Activated CD8-positive, alpha-beta T cell treated with anti-CD3 and anti-CD28 coated beads for 36 hours (primary cell): ENCODE data around the gene HOXA5. TPM values are rescaled to one million over a fixed set of nuclear protein-coding genes. Genes with fewer than 3 reads are reported as not detected.

ENCODE experiments used
- ATAC-seq: fragments of 200-7000 bp; cut with Tn5 transposase; one replicate; pipeline ENCODE4 v1.10.0; 2021; ENCODE audit warnings: mild to moderate bottlenecking, moderate library complexity
- CTCF ChIA-PET: fragments of 350-600 bp; sonication (Branson Sonifier 250); formaldehyde crosslinking; loops from one replicate; lab custom pipeline; 2021; ENCODE audit warnings: antibody characterized with exemption; lab: Charles Lee
- POLR2A ChIA-PET: fragments of 350-600 bp; sonication (Branson Sonifier 250); formaldehyde crosslinking; loops from one replicate; lab custom pipeline; 2021; ENCODE audit warnings: antibody characterized with exemption; lab: Charles Lee
- DNase-seq: peaks from one replicate; pipeline ENCODE4 v3.0.0-alpha.2; 2020
- H3K27ac Mint-ChIP-seq: one replicate; pipeline ENCODE4 v1.8.0; 2021; ENCODE audit warnings: mild to moderate bottlenecking, mixed read lengths
- H3K27me3 Mint-ChIP-seq: one replicate; pipeline ENCODE4 v1.8.0; 2021; ENCODE audit warnings: mixed read lengths
- H3K36me3 Mint-ChIP-seq: one replicate; pipeline ENCODE4 v1.8.0; 2021; ENCODE audit warnings: low read depth, mixed read lengths
- H3K4me1 Mint-ChIP-seq: one replicate; pipeline ENCODE4 v1.8.0; 2021; ENCODE audit warnings: low read depth, mixed read lengths
- H3K4me3 Mint-ChIP-seq: one replicate; pipeline ENCODE4 v1.8.0; 2021; ENCODE audit warnings: mild to moderate bottlenecking, moderate library complexity, mixed read lengths
- H3K9me3 Mint-ChIP-seq: one replicate; pipeline ENCODE4 v1.8.0; 2021; ENCODE audit warnings: mixed read lengths
- CTCF ChIP-seq: fragments of 200-600 bp; IDR thresholded peaks from one replicate; pipeline ENCODE4 v1.8.0; 2022; ENCODE audit warnings: antibody characterized with exemption, mild to moderate bottlenecking
- intact Hi-C: fragments of 100-400 bp; cut with micrococcal nuclease; formaldehyde crosslinking; loops from one replicate; pipeline ENCODE4 v1.10.0; 2022
- total RNA-seq, 2 experiments: library from RNA; stranded (reverse); gene quantifications; one replicate each; pipeline ENCODE4 v1.2.3, GENCODE V29; 2021

Gene HOXA5
- total RNA-seq, 2 experiments from 2014 or later, result not detected

- H3K36me3 Mint-ChIP-seq, result no peaks in the 10 kb centered on the region
- H3K9me3 Mint-ChIP-seq, result no peaks in the 10 kb centered on the region
- H3K27ac Mint-ChIP-seq, result no peak within 1 kb of the TSS
- no peak for TF ChIP-seq CTCF
- ATAC-seq, result no peak
- ChIA-PET POLR2A (interaction anchor here (0.8 to 0.9 kb wide), 2 partner anchors 13 to 14 kb away, joined by 3 to 4 read pairs; partner anchors contain the start of gene HOXA9), CTCF (interaction anchor here (1.0 to 6.2 kb wide), 6 partner anchors 10 to 469 kb away, joined by 3 to 63 read pairs (median 4); no protein-coding TSS in a partner anchor)
- H3K4me3 Mint-ChIP-seq, result peak within 1 kb of the TSS; percentile 59
- H3K4me1 Mint-ChIP-seq, result peaks cover 42% of the 10 kb centered on the region
- intact Hi-C loops, result no loop called here
- H3K27me3 Mint-ChIP-seq, result peaks cover 85% of the 10 kb centered on the region
- DNase-seq, result no peak
Measured at GRCh38 chr7:27151931-27152815, 8.7 kb upstream of the HOXA5 start, which contains the start of gene HOXA3. TSS of gene HOXA3 (minus strand) at chr7:27152583. CDS start at chr7:27110640, 41,943 bp downstream.

- H3K4me3 Mint-ChIP-seq, result peak overlapping the region; percentile 59
- ATAC-seq (no peak), DNase-seq (no peak)
- peaks cover 38% of the 10 kb centered on the region for H3K4me1 Mint-ChIP-seq
- no peak for TF ChIP-seq CTCF
- H3K36me3 Mint-ChIP-seq, result no peaks in the 10 kb centered on the region
- H3K9me3 Mint-ChIP-seq, result no peaks in the 10 kb centered on the region
- POLR2A ChIA-PET, result no interaction called here
- H3K27ac Mint-ChIP-seq, result no peak overlapping the region
- H3K27me3 Mint-ChIP-seq, result peaks cover 87% of the 10 kb centered on the region
- intact Hi-C loops, result no loop called here
- CTCF ChIA-PET, result interaction anchor here (0.8 to 6.2 kb wide), 13 partner anchors 10 to 469 kb away, joined by 3 to 63 read pairs (median 6); no protein-coding TSS in a partner anchor
Measured at GRCh38 chr7:27151341-27151930, 8.0 kb upstream of the HOXA5 start.

- peak; percentile 87 for ATAC-seq
- peaks cover 33% of the 10 kb centered on the region for H3K4me1 Mint-ChIP-seq
- CTCF ChIA-PET, result interaction anchor here (0.7 to 6.2 kb wide), 28 partner anchors 8 to 889 kb away, joined by 3 to 63 read pairs (median 4); no protein-coding TSS in a partner anchor
- peak; percentile 93 for TF ChIP-seq CTCF
- H3K27ac Mint-ChIP-seq, result no peak overlapping the region
- peaks cover 88% of the 10 kb centered on the region for H3K27me3 Mint-ChIP-seq
- intact Hi-C loops, result no loop called here
- POLR2A ChIA-PET, result no interaction called here
- DNase-seq, result peak; percentile 75
- peak overlapping the region; percentile 59 for H3K4me3 Mint-ChIP-seq
- no peaks in the 10 kb centered on the region for H3K9me3 Mint-ChIP-seq
- H3K36me3 Mint-ChIP-seq, result no peaks in the 10 kb centered on the region
Measured at GRCh38 chr7:27150568-27151340, 7.3 kb upstream of the HOXA5 start.

- peaks cover 83% of the 10 kb centered on the region for H3K27me3 Mint-ChIP-seq
- ChIA-PET POLR2A (no interaction called here), CTCF (interaction anchor here (0.6 to 6.2 kb wide), 30 partner anchors 9 to 890 kb away, joined by 3 to 63 read pairs (median 3); no protein-coding TSS in a partner anchor)
- H3K9me3 Mint-ChIP-seq, result no peaks in the 10 kb centered on the region
- ATAC-seq (no peak), DNase-seq (no peak)
- intact Hi-C loops, result no loop called here
- H3K27ac Mint-ChIP-seq, result no peak overlapping the region
- no peak for TF ChIP-seq CTCF
- no peaks in the 10 kb centered on the region for H3K36me3 Mint-ChIP-seq
- peaks cover 27% of the 10 kb centered on the region for H3K4me1 Mint-ChIP-seq
- peak overlapping the region; percentile 59 for H3K4me3 Mint-ChIP-seq
Measured at GRCh38 chr7:27149842-27150567, 6.5 kb upstream of the HOXA5 start.
